ENCODE measurements around the gene GRK3.
A peak's percentile ranks its signal among the peaks of the same experiment; 100 is the strongest.
"Not testable (repeated sequence)": the region's sequence is repeated elsewhere in the genome, so short reads cannot be mapped to it uniquely, and the experiment has no call there.

Gene GRK3

DNA sequence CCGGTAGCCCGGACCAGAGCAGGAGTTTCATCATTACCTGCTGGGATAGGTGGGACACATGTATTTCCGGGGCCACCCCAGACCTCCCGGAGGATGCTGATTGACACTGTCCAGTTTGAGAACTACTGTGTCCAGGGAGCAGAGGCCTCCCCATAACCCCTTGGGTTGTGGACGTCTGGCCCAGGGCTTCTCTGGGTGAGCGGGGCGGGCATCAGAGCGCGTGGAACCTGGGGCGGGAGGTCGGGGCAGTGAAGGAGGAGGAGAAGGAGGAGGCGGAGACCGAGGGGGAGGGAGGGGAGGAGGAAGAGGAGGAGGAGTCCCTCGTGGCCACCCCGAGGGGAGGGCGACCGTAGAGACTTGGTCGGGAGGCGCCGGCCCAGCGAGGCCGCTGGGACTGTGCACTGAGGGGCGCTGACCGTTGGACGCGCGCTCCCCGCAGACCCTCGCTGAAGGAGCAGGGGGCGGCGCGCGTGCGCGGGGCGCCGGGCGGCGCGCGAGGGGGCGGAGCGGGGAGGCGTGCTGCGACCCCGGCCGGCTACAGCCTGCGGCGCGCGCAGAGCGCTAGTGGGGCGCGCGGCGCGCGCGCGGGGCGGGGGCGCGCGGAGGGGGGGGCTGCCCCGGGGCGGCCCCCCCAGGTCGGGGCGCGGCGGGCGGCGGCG lies at the start of gene GRK3:
GRK3 (plus strand) TSS at position 356 of the 659 bp plus-strand sequence. CDS start 366 bp downstream, outside the sequence.
- TF ChIP-seq, protein P1, sequence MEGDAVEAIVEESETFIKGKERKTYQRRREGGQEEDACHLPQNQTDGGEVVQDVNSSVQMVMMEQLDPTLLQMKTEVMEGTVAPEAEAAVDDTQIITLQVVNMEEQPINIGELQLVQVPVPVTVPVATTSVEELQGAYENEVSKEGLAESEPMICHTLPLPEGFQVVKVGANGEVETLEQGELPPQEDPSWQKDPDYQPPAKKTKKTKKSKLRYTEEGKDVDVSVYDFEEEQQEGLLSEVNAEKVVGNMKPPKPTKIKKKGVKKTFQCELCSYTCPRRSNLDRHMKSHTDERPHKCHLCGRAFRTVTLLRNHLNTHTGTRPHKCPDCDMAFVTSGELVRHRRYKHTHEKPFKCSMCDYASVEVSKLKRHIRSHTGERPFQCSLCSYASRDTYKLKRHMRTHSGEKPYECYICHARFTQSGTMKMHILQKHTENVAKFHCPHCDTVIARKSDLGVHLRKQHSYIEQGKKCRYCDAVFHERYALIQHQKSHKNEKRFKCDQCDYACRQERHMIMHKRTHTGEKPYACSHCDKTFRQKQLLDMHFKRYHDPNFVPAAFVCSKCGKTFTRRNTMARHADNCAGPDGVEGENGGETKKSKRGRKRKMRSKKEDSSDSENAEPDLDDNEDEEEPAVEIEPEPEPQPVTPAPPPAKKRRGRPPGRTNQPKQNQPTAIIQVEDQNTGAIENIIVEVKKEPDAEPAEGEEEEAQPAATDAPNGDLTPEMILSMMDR (IDR thresholded peaks at IDR 0.05) = no peak
- H3K27ac ChIP-seq = peak within 1 kb of the TSS; percentile 62 to 81
- peak; percentile 79 for DNase-seq (ENCODE audit: low spot score)
- peak within 1 kb of the TSS; percentile 93 for H3K4me3 ChIP-seq

DNA sequence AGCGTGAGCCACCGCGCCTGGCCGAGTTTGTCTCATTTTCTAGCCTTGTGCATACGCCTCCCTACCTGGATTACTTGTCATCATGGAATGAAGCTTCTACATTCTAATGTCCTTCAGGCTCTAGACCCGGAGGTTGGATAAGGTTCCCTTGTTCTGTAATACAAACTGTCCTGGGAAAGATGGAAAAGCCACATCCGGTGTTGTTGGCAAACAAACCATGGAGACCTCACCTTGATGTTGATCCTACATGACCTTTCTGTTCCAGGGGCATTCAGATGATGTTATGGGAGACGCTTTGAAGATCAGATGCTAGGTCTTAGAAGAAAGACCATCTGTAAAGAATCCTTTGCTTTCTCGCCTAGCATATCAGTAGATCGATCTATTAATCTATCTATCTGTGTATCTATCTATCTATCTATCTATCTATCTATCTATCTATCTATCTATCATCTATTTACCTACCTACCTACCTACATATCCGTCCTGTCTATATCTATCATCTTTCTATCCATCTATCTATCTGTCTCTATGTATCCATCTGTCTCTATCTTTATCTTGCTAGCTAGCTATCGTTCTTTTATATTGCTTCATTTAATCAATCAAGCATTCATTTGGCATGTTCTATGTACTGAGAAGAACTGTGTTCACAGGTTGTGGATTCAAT lies 46.3 kb upstream of the GRK3 start:
- Histone ChIP-seq H3K27ac (no peak overlapping the region), H3K4me3 (no peak overlapping the region)
- TF ChIP-seq, protein P1 (IDR thresholded peaks at IDR 0.05) = no peak
- no peak for DNase-seq (ENCODE audit: low spot score)

DNA sequence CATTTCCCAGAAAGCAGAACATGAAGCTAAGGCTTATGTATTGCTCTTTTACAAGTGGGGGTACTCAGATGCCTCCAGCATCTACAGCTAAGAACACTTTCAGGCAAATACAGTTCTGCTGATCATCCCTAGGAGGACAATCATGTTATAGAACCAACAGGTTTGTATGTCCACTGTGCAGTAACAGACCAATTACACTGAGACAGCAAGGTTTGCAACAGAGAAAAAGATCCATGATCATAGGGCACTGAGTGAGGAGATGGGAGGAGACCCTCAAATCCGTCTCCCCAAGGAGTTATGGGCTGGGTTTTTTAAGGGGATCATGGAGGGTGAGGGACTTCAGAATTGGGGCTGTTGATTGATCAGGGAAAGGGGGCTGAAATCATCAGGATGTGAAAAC lies 39.1 kb upstream of the GRK3 start:
- no peak overlapping the region for H3K27ac ChIP-seq
- no peak for DNase-seq (ENCODE audit: low spot score)
- no peak overlapping the region for H3K4me3 ChIP-seq
- TF ChIP-seq, protein P1 (IDR thresholded peaks at IDR 0.05) = no peak

DNA sequence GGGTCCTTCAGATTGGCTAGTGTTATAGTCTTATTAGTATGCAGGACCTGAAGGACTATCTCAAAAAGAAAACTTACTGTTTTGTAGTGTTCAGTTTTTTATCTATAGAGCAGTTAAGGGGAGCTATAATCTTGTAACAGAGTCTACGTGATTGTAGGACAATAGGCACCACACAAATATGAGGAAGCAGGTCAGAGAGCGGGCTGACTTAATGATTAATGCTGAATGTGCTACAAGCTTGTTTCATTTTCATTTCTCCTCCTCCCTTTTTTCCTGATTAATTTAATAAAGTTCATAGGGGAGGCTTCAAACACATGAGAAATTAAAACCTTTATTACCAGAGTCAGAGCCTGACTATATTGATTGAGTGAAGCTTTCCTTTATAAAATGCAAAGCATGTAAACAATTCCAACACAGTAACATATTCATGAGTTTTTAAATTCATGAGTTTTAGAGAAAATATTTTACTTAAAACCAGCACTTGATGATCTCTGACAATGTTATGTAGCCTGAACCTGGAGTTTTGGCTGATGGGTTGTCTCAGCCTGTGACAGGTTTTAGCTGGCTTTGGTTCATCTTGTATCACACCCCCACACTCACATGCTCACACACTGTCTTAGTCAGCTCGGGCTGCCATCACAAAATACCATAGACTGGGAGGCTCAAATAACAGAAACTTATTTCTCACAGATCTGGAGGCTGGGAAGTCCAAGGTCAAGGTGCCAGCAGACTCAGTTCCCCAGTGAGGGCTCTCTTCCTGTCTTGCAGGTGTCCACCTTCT lies 38.5 kb upstream of the GRK3 start:
- not testable (repeated sequence) for H3K4me3 ChIP-seq; H3K27ac ChIP-seq; DNase-seq (ENCODE audit: low spot score)

DNA sequence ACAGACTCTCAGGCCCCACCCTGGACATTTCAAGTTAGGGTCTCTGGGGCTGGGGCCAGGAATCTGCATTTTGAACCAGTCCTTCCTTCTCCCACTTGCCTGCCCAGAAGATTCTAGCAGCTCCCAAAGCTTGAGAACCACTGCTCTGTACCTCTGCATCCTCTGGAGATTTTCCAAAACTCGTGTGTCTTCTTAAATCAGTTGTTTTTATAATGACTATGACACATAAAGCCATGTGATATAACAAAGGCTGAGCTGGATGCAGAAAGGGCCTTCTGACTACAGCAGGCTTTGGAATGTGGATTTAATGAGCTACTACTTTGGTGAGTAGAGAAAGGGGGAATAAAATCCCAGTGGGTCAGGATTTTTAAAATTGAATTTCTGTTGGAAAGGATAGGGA lies 37.5 kb upstream of the GRK3 start:
- not testable (repeated sequence) for DNase-seq (ENCODE audit: low spot score); H3K4me3 ChIP-seq; H3K27ac ChIP-seq

DNA sequence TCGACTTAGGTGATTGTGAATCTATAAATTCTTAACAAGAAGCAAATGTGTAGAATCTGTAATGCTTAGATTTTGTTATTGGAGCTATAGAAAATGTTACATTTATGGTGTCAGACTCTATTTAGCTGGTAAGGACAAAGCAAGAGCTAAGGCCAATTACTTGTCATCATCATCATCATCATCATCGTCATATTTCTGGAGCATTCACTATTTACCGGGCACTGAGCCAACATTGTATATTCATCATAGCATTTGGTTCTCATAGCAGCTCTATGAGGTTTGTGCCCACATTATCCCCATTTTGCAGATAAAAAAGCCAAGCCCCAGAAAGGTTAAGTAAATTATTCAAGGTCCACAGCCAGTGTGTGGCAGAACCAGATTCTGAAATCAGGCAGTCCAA lies 36.4 kb upstream of the GRK3 start:
- not testable (repeated sequence) for H3K4me3 ChIP-seq; DNase-seq (ENCODE audit: low spot score); H3K27ac ChIP-seq

DNA sequence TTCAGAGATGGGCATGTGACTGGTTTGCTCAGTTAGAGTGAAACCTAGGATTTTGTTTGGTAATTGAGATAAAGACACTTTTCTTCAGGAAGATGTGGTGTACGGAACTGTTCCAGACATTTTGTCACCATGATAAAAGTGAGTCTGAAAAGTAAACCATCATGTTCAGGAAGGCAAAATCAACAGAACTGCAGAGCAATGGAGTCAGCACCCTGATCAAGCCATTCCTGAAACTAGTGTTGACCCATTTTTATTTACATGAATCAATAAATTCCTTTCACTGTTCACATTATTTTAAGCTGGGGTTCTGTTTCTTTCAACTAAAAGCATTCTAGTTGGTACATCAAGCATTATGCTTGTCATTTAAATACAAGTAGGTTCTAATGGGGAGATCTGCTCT lies 35.4 kb upstream of the GRK3 start:
- DNase-seq (ENCODE audit: low spot score); H3K27ac ChIP-seq; H3K4me3 ChIP-seq: not testable (repeated sequence)

DNA sequence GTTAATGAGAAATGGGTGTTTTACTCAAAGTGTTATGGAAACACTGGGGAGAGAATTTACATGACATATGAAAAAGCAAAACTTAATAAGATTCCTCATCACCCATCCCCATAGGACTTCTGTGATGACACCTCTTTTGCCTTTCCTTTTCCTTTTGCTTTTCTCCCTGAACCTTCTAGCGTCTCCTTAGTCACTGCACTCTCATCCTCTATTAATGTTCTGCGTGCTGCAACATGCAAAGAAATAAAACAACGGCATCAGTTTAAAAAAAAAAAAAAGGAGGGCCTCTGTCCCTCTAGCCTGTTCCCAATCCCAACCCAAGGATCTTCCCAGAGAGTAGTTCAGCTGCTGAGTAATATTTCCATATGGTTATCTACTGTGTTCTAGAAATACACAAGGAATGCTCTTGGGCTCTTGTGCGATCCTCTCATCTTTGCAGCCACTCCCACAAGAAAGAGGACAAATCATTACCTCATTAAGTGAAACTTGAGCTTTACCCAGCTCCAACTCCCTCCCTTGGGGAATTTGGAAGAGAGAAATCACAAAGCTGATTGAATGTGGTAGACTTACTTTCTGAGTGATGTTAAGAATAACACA lies 34.8 kb upstream of the GRK3 start:
- not testable (repeated sequence) for DNase-seq (ENCODE audit: low spot score); H3K27ac ChIP-seq; H3K4me3 ChIP-seq

DNA sequence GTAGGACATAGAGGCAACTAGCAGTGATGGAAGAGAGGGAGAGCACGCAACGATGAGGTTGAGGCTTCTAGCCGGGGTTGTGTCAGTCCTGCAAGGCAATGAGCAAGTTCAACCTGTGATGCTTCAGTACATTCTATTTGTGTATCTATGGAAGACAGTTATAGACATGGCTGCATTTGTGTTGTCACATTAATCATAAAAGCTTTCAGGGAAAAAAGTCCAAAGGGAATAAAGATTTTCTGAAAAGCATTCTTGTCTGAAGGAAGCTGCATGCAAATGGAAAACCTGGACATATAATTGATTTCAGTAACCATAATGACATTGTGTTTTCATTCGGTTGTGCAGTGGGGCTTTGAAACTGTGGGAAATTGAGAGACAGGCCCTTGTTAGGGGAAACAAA lies 32.8 kb upstream of the GRK3 start:
- not testable (repeated sequence) for H3K4me3 ChIP-seq; H3K27ac ChIP-seq; DNase-seq (ENCODE audit: low spot score)

DNA sequence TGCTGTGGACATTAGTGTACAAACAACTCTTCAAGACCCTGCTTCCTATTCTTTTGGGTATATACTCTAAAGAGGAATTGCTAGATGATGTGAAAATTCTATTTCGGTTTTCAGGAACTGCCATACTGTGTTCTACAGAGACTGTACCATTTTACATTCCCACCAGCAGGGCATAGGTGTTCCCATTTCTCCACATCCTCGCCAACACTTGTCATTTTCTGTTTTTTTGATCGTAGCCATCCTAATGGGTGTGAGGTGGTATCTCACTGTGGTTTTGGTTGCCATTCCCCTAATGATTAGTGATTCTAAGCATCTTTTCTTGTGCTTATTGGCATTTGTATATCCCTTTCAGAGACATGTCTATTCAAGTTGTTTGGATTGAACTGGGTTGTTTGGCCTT lies 29.8 kb upstream of the GRK3 start:
- DNase-seq (ENCODE audit: low spot score) = no peak
- no peak overlapping the region for H3K4me3 ChIP-seq
- TF ChIP-seq, protein P1 (IDR thresholded peaks at IDR 0.05) = no peak
- H3K27ac ChIP-seq = no peak overlapping the region

Data from coronary artery (tissue), 2 donors.